GM18858 (cell line): Measurements from ENCODE around the gene TMEM30B.

Experiments
- ATAC-seq: cut with Tn5 transposase; IDR thresholded peaks from one replicate; pipeline ENCODE4 v1.9.1; 2021; ENCODE audit not compliant: unreplicated experiment

Gene TMEM30B

GRCh38 chr14:61300209-61300608 lies 19.1 kb upstream of the TMEM30B start:
- ATAC-seq, result no peak

- ATAC-seq, result no peak
Measured at GRCh38 chr14:61298824-61299223, 17.7 kb upstream of the TMEM30B start.

GRCh38 chr14:61297581-61297980 lies 16.4 kb upstream of the TMEM30B start:
- ATAC-seq, result no peak

DNA sequence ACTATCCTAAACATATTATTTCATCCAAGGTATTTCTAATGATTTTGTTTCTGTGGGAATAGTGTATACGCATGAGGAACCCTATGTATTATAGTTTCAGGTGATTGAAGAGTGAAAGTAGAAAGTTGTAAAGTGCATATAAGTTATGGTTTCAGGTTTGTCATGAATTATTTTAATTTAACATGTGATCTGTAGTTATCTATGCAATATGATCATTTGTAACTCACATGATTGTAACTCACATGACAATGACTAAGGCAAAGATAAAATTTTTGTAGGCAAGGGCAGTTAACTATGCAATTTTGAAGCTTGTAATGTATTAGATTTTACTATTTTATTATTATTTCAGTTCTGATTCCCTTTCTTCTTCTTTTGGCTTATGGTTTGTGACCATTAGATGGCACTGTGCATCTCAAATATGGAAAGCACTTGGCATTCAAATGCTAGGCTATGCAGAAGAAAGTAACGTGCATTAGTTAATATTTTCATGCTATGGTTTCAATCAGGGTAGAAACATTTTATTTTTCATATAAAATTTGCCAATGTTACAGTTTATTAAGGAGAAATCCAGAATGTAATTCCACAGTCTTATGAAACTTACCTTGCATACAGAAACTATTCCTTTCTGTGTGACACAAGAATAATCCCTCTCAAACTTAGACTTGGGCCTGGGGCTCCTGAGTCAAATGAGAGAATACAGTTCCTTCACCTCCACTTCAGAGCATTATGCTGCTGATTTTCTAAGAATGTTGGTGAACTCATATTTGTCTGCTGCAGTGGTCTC lies 15.8 kb upstream of the TMEM30B start:
- ATAC-seq, result no peak

DNA sequence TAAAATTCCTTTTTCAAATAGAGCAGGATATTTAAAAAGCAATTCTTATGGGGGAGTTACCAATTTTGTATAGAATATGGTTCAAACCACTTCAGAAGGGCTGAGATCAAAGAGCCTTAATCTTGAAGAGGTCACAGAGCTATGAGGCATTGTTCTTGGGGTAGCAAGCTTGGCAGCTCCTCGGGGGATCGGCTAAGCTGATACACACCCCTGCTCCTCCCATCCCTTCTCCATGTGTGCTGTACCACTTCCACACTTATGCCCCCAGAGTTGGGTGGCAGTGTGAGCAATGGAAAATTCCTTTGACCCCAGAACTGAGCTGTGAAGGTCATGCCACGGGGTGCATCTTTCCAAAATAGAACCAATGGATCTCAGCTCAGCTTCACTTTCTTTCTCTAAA lies 15.0 kb upstream of the TMEM30B start:
- ATAC-seq, result no peak

GRCh38 chr14:61290701-61291100 lies 9.6 kb upstream of the TMEM30B start:
- no peak for ATAC-seq

- ATAC-seq, result no peak
Measured at GRCh38 chr14:61288720-61289119, 7.6 kb upstream of the TMEM30B start.

- ATAC-seq, result no peak
Measured at GRCh38 chr14:61288228-61288627, 7.1 kb upstream of the TMEM30B start.

DNA sequence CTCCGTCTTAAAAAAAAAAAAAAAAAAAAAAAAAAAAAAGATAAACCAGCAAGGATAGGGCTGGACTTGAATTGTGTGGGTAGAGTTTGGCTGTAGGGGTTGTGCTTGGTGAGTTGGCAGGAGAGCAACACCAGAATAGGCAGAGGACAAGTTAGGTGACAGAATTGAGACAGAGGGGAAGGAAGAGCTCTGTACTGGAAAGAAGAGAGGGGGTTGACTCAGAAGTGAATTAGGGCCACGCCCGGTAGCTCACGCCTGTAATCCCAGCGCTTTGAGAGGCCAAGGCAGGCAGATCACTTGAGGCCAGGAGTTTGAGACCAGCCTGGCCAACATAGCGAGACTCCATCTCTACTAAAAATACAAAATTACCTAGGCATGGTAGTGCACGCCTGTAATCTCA lies 6.1 kb upstream of the TMEM30B start:
- ATAC-seq, result no peak

GRCh38 chr14:61285364-61285763 lies 4.2 kb upstream of the TMEM30B start:
- ATAC-seq, result no peak

GRCh38 chr14:61284001-61284400 lies 2.9 kb upstream of the TMEM30B start:
- ATAC-seq, result no peak

GRCh38 chr14:61282746-61283145 lies 1.6 kb upstream of the TMEM30B start:
- no peak for ATAC-seq

GRCh38 chr14:61281948-61282275 lies 774 bp upstream of the TMEM30B start:
- no peak for ATAC-seq

DNA sequence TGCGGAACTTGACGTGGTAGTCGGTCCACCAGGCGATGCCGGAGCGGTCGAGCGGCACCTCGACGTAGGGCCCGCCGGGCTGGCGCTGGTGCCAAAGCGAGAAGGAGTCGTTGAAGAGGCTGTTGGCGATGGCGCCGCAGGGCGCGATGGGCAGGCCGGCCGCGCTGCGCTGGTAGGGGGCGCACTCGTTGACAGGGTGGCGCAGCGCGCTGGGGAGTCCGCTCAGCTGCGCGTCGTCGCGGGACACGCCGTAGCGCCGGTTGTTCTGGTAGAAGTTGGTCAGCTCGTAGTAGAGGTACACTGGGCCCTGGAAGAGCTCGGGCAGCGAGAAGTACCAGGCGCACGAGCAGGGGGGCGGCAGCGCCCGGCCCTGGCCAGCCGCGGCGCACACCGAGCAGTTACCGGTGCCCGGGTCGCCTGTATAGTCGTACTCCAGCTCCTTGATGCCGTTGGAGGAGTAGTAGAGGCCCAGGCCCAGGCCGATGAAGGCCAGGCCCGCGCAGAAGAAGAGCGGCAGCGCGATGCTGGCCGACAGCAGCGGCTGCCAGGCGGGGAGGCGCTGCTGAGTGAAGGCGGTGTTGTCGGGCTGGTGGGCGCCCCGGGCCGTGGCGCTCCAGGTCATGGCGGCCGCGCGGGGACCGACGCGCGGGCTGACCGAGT lies 482 bp downstream of the TMEM30B start:
- no peak for ATAC-seq

DNA sequence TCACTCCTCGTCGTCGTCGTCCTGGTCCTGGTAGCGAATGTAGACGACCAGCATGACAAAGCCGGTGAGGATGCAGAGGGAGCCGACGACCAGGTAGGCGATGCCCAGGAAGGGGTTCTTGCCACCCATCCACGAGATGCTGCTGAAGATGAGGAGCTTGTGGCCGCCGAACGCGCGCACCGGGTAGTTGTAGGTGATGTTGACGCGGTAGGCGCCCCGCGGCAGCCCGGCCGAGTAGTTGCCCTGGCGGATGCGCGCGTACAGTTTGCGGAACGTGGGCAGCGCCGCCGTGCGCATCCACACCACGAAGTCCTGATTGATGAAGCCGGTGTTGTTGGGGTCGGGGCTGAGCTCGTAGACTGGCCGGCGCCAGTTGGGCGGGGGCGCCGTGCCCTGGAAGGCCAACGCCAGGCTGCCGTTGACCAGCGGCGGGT lies 1.0 kb downstream of the TMEM30B start:
- no peak for ATAC-seq

DNA sequence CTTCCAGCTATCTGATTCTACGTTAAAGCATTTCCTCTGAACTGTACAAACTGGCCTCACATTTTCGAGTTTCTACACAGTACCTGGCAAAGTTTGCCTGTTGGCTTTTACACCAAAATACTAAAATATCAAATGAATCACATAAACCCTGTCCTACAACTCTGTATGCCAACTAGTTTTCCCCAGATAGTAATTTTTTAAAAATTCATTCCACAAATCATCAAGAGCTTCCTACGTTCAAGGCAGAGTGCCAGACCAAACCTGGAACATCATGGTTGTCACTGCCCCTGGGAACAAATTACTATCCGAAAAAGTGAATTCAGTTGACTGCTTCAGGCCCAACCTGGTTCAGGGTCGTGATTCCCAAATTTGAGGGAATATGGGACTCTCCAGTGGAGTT lies 2.1 kb downstream of the TMEM30B start:
- no peak for ATAC-seq

- ATAC-seq, result no peak
Measured at GRCh38 chr14:61277784-61278183, 3.4 kb downstream of the TMEM30B start.

DNA sequence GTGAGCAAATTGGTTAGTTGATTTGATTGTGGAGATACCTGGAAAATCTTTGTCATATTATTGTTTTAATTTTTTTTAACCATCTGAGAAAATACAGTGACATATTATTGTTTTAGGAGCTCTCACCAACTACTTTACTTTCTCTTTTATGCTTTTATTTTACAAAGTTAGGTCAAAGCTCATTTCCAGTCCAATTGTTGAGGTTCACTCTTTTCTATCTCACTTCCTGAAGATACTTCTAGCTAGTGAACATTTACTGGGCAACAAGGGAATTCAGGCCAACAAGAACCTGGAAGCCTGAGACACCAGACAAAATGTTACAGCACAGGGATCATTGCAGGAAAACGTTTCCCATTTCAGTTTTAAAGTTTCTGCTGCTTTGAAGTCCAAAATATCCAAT lies 3.9 kb downstream of the TMEM30B start:
- no peak for ATAC-seq

DNA sequence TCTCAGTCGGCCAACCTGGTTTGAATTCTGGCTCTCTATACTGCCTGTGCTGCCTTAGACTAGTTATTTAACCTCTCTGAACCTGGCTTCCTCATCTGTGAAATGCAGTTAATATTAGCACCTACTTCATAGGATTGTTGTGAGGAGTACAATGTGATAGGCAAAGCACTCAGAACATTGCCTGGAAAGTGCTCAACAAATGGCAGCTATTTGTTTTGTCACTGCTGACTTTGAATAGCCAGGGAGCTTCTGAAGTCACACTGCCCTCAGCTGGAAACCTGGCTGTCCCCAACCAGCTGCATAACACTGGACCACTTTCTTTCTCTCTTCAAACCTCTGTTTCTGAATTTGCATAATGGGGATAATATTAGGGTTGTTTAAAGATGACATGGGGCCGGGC lies 9.6 kb downstream of the TMEM30B start:
- no peak for ATAC-seq

GRCh38 chr14:61270714-61271113 lies 10.4 kb downstream of the TMEM30B start:
- ATAC-seq, result no peak

GRCh38 chr14:61269321-61270083 lies 11.6 kb downstream of the TMEM30B start:
- peak; percentile 88 for ATAC-seq

- ATAC-seq, result no peak
Measured at GRCh38 chr14:61268812-61269211, 12.3 kb downstream of the TMEM30B start.
